T47D (cell line): ENCODE data around the gene SLC23A1.

Experiments
- DNase-seq, 2 experiments: peaks; one replicate each; pipeline versions ENCODE4 v3.0.0 to v3.0.0-alpha.2; 2011 to 2012; ENCODE audit warnings: low read depth in 1 of 2, low spot score in 1 of 2
- JUND ChIP-seq: IDR thresholded peaks from 2 replicates; pipeline ENCODE4 v1.6.1; 2012; ENCODE audit warnings: low read depth
- in situ Hi-C: cut with HindIII; loops from 2 replicates; pipeline ENCODE4 v1.10.0; 2016; ENCODE audit warnings: low sequenced_read_pairs, low pct_unique_long_range_greater_than_20kb

The SLC23A1 gene

DNA sequence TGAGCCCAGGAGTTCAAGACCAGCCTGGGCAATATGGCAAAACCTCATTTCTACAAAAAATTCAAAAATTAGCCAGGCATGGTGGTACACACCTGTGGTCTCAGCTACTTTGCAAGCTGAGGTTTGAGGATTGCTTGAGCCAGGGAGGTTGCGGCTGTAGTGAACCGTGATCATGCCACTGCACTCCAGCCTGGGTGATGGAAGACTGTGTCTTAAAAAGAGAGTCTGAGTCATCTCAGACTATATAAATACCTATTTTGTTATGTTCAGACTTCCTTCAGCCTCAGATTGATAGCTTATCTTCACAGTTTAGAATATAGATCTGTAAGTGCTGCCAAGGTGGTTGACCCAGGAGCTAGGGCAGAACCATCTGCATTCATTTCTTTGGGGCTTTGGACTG is 43.0 kb downstream of the SLC23A1 start:
- no peak for DNase-seq
- in situ Hi-C loops = no loop called here
- TF ChIP-seq JUND = no peak

DNA sequence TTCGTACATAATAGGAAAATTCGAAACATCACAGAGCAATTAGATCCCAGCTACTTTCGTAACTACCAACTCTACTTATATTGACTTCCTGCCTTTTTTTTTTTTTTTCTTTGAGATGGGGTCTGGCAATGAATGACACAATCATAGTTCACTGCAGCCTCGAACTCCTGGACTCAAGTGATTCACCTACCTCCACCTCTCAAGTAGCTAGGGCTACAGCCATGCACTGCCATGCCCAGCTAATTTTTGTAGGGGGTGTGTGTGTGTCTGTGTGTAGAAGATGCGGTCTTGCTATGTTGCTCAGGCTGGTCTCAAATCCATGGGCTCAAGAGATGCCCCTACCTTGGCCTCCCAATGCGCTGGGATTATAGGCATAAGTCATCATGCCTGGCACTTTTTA is 47.3 kb downstream of the SLC23A1 start:
- in situ Hi-C loops = no loop called here
- DNase-seq = no peak
- no peak for TF ChIP-seq JUND
